Pancreas (tissue), 10 donors: Measurements from ENCODE around the gene UBIAD1. TPM values are rescaled to one million over a fixed set of nuclear protein-coding genes. Genes with fewer than 3 reads are reported as not detected.
"Not testable (repeated sequence)": the region's sequence is repeated elsewhere in the genome, so short reads cannot be mapped to it uniquely, and the experiment has no call there.

Experiments used
- ATAC-seq, 4 donors: fragments of 200-7000 bp; cut with Tn5 transposase; one replicate each; pipeline versions ENCODE4 v1.8.0 to v1.9.1; 2020; ENCODE audit warnings: mild to moderate bottlenecking in 4 of 4, moderate library complexity in 4 of 4
- DNase-seq, 6 donors: peaks; one replicate each; pipeline ENCODE4 v3.0.0-alpha.2; 2020
- FAIRE-seq: peaks from 2 replicates; lab custom pipeline; 2012; peaks lifted over from hg19 to GRCh38; lab: Jason Lieb, UNC
- H3K27ac ChIP-seq, 4 donors: fragments of 200-600 bp; sonication (generic); 1 replicate in 3 of 4; 2 replicates in 1 of 4; pipeline versions ENCODE4 v1.5.0 to v1.8.0; 2020
- H3K27me3 ChIP-seq, 4 donors: fragments of 200-600 bp; one replicate each; pipeline ENCODE4 v1.8.0; 2021
- H3K36me3 ChIP-seq, 3 donors: fragments of 200-600 bp; sonication (generic) in 1 of 3; one replicate each; pipeline versions ENCODE4 v1.5.0 to v1.8.0; 2020 to 2021
- H3K4me1 ChIP-seq, 3 donors: fragments of 200-600 bp; one replicate each; pipeline ENCODE4 v1.8.0; 2021
- H3K4me3 ChIP-seq, 4 donors: fragments of 200-600 bp; sonication (generic) in 2 of 4; one replicate each; pipeline versions ENCODE4 v1.5.0 to v1.8.0; 2020 to 2021
- H3K9me3 ChIP-seq, 4 donors: fragments of 200-600 bp; one replicate each; pipeline ENCODE4 v1.8.0; 2021
- WGBS, 2 donors: extraction: QIAGEN DNeasy Blood & Tissue Kit; methylation state at CpG; one replicate each; pipeline ENCODE4 v1.1.7; 2013; 5-methylcytosine and 5-hydroxymethylcytosine counted together
- intact Hi-C, 3 donors: fragments of 100-400 bp; cut with DNase I; formaldehyde crosslinking; loops; one replicate each; pipeline versions ENCODE4 v1.11.1 to v1.14.2; 2022
- polyA plus RNA-seq, 2 donors: library from polyadenylated mRNA; stranded (reverse); fragments of 200-250 nt; gene quantifications; one replicate each; pipeline ENCODE4 v1.2.3, GENCODE V29; 2013
- total RNA-seq, 6 donors: library from RNA; stranded (reverse); fragmentation: NEBNext Ultra II Directional in 4 of 6; extraction: Animal tissue kit (Norgen Biotek cat#: 25700) in 4 of 6; gene quantifications; one replicate each; pipeline versions ENCODE4 v1.2.1 to v1.2.4, GENCODE V29; 2021 to 2023
- TF ChIP-seq, protein P1 (sequence below), 4 donors: fragments of 200-600 bp; sonication (generic) in 3 of 4; IDR thresholded peaks; one replicate each; pipeline versions ENCODE4 v1.5.0 to v1.8.0; 2021; ENCODE audit warnings: antibody characterized with exemption in 4 of 4
- donor health status: healthy with polysubstance abuse.
- donor health status: DM: no; HTN: no; CAD: no; lungs with moderate emphysema.
- donor health status: DM: no; HTN: no; CAD: no.
- donor health status: control.
- donor health status: control.
- donor health status: Bipolar disorder and iron deficiency.
- donor health status: DM: yes; HTN: yes; CAD: no.
- donor health status: DM: no; HTN: no; CAD: no.
- donor health status: DM: no; HTN: no; CAD: no.
- donor health status: DM: yes; HTN: yes; CAD: no.

Gene UBIAD1
- total and polyA plus RNA-seq, 8 donors = 3.7 to 13.9 (median 7.6) TPM

GRCh38 chr1:11295905-11296304, 22.9 kb downstream of the UBIAD1 start:
- no peaks in the 10 kb centered on the region for H3K4me1 ChIP-seq
- no peak overlapping the region for H3K4me3 ChIP-seq

DNA sequence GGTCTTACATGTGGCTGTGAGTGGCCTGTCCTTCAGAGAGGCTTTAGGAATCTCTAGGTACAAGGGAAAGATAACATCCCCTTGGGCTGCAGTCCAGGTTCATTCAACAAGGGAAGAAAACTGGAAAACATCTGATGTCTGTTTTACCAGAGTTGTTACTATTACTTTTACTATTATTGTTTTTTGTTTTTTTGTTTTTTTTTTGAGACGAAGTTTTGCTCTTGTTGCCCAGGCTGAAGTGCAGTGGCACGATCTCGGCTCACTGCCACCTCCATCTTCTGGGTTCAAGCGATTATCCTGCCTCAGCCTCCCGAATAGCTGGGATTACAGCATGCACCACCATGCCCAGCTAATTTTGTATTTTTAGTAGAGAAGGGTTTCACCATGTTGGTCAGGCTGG, 24.8 kb downstream of the UBIAD1 start:
- H3K4me3 ChIP-seq, ATAC-seq, H3K27ac ChIP-seq, FAIRE-seq, H3K27me3 ChIP-seq, H3K36me3 ChIP-seq, DNase-seq, intact Hi-C loops, H3K9me3 ChIP-seq, H3K4me1 ChIP-seq: not testable (repeated sequence)
- WGBS, 2 donors = 94 to 95% methylated on average over 5 of the region's 5 CpGs

More at GRCh38 chr1:11295905-11296304, 22.9 kb downstream of the UBIAD1 start:
- H3K9me3 ChIP-seq = no peaks in the 10 kb centered on the region
- no peaks in the 10 kb centered on the region for H3K27me3 ChIP-seq
- intact Hi-C loops = no loop called here
- no peak for DNase-seq
- ATAC-seq = no peak
- H3K36me3 ChIP-seq = no peaks in the 10 kb centered on the region
- FAIRE-seq = no peak
- WGBS, 2 donors = 95 to 98% methylated on average over 2 of the region's 2 CpGs
- TF ChIP-seq, protein P1, sequence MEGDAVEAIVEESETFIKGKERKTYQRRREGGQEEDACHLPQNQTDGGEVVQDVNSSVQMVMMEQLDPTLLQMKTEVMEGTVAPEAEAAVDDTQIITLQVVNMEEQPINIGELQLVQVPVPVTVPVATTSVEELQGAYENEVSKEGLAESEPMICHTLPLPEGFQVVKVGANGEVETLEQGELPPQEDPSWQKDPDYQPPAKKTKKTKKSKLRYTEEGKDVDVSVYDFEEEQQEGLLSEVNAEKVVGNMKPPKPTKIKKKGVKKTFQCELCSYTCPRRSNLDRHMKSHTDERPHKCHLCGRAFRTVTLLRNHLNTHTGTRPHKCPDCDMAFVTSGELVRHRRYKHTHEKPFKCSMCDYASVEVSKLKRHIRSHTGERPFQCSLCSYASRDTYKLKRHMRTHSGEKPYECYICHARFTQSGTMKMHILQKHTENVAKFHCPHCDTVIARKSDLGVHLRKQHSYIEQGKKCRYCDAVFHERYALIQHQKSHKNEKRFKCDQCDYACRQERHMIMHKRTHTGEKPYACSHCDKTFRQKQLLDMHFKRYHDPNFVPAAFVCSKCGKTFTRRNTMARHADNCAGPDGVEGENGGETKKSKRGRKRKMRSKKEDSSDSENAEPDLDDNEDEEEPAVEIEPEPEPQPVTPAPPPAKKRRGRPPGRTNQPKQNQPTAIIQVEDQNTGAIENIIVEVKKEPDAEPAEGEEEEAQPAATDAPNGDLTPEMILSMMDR (IDR thresholded peaks at IDR 0.05) = no peak
- H3K27ac ChIP-seq = no peak overlapping the region

DNA sequence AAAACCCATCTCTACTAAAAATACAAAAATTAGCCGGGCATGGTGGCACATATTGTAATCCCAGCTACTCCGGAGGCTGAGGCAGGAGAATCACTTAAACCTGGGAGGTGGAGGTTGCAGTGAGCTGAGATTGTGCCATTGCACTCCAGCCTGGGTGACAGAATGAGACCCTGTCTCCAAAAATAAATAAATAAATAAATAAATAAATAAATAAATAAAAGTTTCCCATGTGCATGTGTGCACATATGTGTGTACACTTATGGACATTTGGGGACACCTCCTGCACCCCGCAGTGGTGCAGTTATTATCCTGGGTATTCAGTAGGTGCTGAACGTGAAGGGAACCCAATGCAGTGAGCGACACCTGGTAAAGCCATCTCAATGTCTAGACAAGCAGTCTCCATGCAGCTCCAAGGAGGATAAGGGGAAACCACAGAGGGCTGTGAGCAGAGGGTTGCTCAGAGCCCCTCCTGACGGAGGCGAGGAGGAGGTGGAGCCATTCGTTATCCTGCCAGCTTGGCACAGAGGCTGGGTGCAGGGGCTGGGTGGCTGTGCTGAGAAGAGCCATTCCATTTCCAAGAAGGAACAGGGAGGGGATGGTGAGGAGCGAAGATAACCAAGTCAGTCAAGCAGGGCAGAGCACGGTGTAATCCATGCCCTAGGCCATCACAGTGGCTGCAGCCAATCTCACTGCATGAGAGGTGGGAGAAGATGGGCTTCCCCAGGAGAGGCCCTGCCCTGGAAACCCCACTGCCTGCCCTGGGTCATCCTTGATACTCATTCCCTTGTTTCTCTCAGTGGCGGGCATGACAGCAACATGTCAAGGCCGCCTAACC, 25.6 kb downstream of the UBIAD1 start:
- H3K4me3 ChIP-seq = no peak overlapping the region
- no peaks in the 10 kb centered on the region for H3K9me3 ChIP-seq
- FAIRE-seq (no peak), ATAC-seq (no peak), DNase-seq (no peak)
- intact Hi-C loops = no loop called here
- TF ChIP-seq, protein P1 (IDR thresholded peaks at IDR 0.05) = no peak
- H3K4me1 ChIP-seq = no peaks in the 10 kb centered on the region
- no peaks in the 10 kb centered on the region for H3K36me3 ChIP-seq
- H3K27ac ChIP-seq = no peak overlapping the region
- WGBS, 2 donors = 89 to 91% methylated on average over 12 of the region's 12 CpGs
- H3K27me3 ChIP-seq = no peaks in the 10 kb centered on the region

GRCh38 chr1:11299225-11299574, 26.2 kb downstream of the UBIAD1 start:
- Histone ChIP-seq H3K4me3 (no peak overlapping the region), H3K9me3 (no peaks in the 10 kb centered on the region), H3K36me3 (no peaks in the 10 kb centered on the region), H3K27me3 (no peaks in the 10 kb centered on the region), H3K27ac (no peak overlapping the region), H3K4me1 (no peaks in the 10 kb centered on the region)
- WGBS, 2 donors = 79 to 80% methylated on average over 10 of the region's 10 CpGs
- FAIRE-seq (no peak), DNase-seq (no peak), ATAC-seq (no peak)
- intact Hi-C loops = no loop called here
- TF ChIP-seq, protein P1 (IDR thresholded peaks at IDR 0.05) = no peak

DNA sequence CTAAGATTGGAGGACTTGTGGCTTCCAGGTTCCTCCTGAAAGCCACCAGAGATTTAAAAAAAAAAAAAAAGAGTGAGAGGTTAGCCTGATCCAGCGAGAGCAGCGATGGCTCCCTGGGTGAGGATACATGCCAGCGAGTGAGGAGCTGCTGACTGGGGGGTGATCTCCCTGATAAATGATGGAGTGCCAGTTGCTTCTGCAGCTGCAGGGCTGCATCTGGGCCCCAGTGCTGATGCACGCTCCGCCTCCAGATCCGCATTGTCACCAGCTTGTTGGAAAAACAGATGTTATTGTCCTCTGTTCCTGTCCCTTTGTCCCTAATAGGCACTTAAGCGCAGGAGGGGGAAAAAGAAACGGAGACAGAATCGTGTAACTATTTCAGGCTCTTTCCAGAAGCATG, 28.6 kb downstream of the UBIAD1 start:
- Histone ChIP-seq H3K4me3 (no peak overlapping the region), H3K27me3 (no peaks in the 10 kb centered on the region), H3K27ac (no peak overlapping the region), H3K4me1 (no peaks in the 10 kb centered on the region), H3K9me3 (no peaks in the 10 kb centered on the region), H3K36me3 (no peaks in the 10 kb centered on the region)
- DNase-seq (no peak), FAIRE-seq (no peak), ATAC-seq (no peak)
- 73 to 74% methylated on average over 9 of the region's 9 CpGs for WGBS, 2 donors
- TF ChIP-seq, protein P1 (IDR thresholded peaks at IDR 0.05) = no peak
- intact Hi-C loops = no loop called here
